Transverse colon (tissue), 3 donors: ENCODE measurements around the gene KAZN.

ENCODE experiments used
- CTCF ChIP-seq, 5 experiments: fragments of 200-600 bp in 3 of 5; fragments of 450-650 bp in 2 of 5; sonication (generic) in 3 of 5; IDR thresholded peaks; 1 replicate in 2 of 5; 2 replicates in 3 of 5; pipeline ENCODE4 v1.5.1; 2016 to 2017; ENCODE audit warnings: antibody characterized with exemption in 5 of 5, inconsistent platforms in 3 of 5, mild to moderate bottlenecking in 2 of 5, moderate library complexity in 1 of 5
- POLR2A ChIP-seq: fragments of 450-650 bp; IDR thresholded peaks from one replicate; pipeline ENCODE4 v1.6.1; 2016; ENCODE audit warnings: antibody characterized with exemption, mild to moderate bottlenecking, moderate library complexity

DNA sequence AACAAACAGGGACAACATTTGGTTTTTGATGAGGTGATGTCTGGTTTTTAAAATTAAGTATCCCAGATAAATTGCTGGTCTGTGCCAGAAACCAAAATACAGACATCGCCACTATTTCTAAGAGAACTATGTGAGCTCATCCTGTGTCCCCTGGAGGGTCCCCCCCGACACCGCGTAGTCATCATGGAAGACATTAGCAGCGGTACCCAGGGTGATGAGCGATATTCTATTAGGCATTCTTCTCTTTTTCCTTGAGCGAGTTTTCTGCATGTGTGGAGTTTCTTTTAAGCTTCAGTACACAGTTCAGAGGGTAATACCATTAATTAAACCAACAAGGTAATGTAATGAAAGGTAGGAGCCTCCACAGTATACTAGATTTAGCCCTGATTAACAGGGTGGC lies 26.5 kb downstream of the KAZN start:
- TF ChIP-seq POLR2A (no peak), CTCF (IDR thresholded peaks at IDR 0.05) (no peak)
